ENCODE data around the gene RRAS2.
"Not testable (repeated sequence)": the region's sequence is repeated elsewhere in the genome, so short reads cannot be mapped to it uniquely, and the experiment has no call there.

Gene RRAS2

GRCh38 chr11:14312736-14313438 is 46.1 kb downstream of the RRAS2 start:
- DNase-seq (no peak), ATAC-seq (peak; percentile 62)
- H3K9me3 Mint-ChIP-seq, result peaks cover 0 to 4% of the 10 kb centered on the region in 2 donors
- no peaks in the 10 kb centered on the region for H3K27me3 Mint-ChIP-seq
- H3K4me3 Mint-ChIP-seq, result peak overlapping the region; percentile 8 to 63
- peaks cover 53% of the 10 kb centered on the region for H3K4me1 Mint-ChIP-seq
- H3K27ac Mint-ChIP-seq, result peak overlapping the region in 1 of 2 donors; percentile 26

- Mint-ChIP-seq H3K4me1 (peaks cover 44% of the 10 kb centered on the region), H3K9me3 (no peaks in the 10 kb centered on the region)
- no peak for DNase-seq
These were observed 48.3 kb downstream of the RRAS2 start for GRCh38 chr11:14310679-14311078.

GRCh38 chr11:14309425-14310192 is 49.4 kb downstream of the RRAS2 start:
- peak; percentile 25 for ATAC-seq
- Mint-ChIP-seq H3K4me3 (no peak overlapping the region), H3K9me3 (no peaks in the 10 kb centered on the region), H3K27me3 (no peaks in the 10 kb centered on the region), H3K4me1 (peaks cover 33% of the 10 kb centered on the region), H3K27ac (no peak overlapping the region)
- no peak for DNase-seq

More at GRCh38 chr11:14310679-14311078, 48.3 kb downstream of the RRAS2 start:
- H3K4me3 Mint-ChIP-seq, result no peak overlapping the region
- no peak for ATAC-seq
- H3K27ac Mint-ChIP-seq, result peak overlapping the region in 1 of 2 donors; percentile 22
- no peaks in the 10 kb centered on the region for H3K27me3 Mint-ChIP-seq

- DNase-seq, result no peak
- H3K4me1 Mint-ChIP-seq, result peaks cover 28% of the 10 kb centered on the region
- ATAC-seq, result peak; percentile 79
- no peaks in the 10 kb centered on the region for H3K27me3 Mint-ChIP-seq
- H3K9me3 Mint-ChIP-seq, result no peaks in the 10 kb centered on the region
- no peak overlapping the region for H3K27ac Mint-ChIP-seq
- no peak overlapping the region for H3K4me3 Mint-ChIP-seq
These were observed 50.0 kb downstream of the RRAS2 start for GRCh38 chr11:14308897-14309387.

- Mint-ChIP-seq H3K4me1 (peaks cover 25% of the 10 kb centered on the region), H3K9me3 (no peaks in the 10 kb centered on the region), H3K4me3 (no peak overlapping the region), H3K27me3 (no peaks in the 10 kb centered on the region), H3K27ac (no peak overlapping the region)
- DNase-seq, result no peak
- ATAC-seq, result peak; percentile 75
These were observed 50.7 kb downstream of the RRAS2 start for GRCh38 chr11:14308114-14308896.

- Mint-ChIP-seq H3K4me3 (no peak overlapping the region), H3K27ac (no peak overlapping the region)
These were observed 52.5 kb downstream of the RRAS2 start for GRCh38 chr11:14306481-14306880.

GRCh38 chr11:14305649-14306048 is 53.3 kb downstream of the RRAS2 start:
- H3K27me3 Mint-ChIP-seq, result no peaks in the 10 kb centered on the region
- no peak for DNase-seq
- H3K27ac Mint-ChIP-seq, result no peak overlapping the region
- no peak overlapping the region for H3K4me3 Mint-ChIP-seq
- ATAC-seq, result no peak
- no peaks in the 10 kb centered on the region for H3K9me3 Mint-ChIP-seq
- H3K4me1 Mint-ChIP-seq, result peaks cover 13% of the 10 kb centered on the region

More at GRCh38 chr11:14306481-14306880, 52.5 kb downstream of the RRAS2 start:
- DNase-seq (no peak), ATAC-seq (no peak)
- Mint-ChIP-seq H3K9me3 (no peaks in the 10 kb centered on the region), H3K4me1 (peaks cover 13% of the 10 kb centered on the region), H3K27me3 (no peaks in the 10 kb centered on the region)

GRCh38 chr11:14304601-14305000 is 54.4 kb downstream of the RRAS2 start:
- no peaks in the 10 kb centered on the region for H3K27me3 Mint-ChIP-seq
- no peak overlapping the region for H3K4me3 Mint-ChIP-seq
- H3K9me3 Mint-ChIP-seq, result no peaks in the 10 kb centered on the region
- DNase-seq (no peak), ATAC-seq (no peak)
- H3K4me1 Mint-ChIP-seq, result peaks cover 13% of the 10 kb centered on the region
- no peak overlapping the region for H3K27ac Mint-ChIP-seq

GRCh38 chr11:14300661-14301304 is 58.2 kb downstream of the RRAS2 start:
- DNase-seq, result peak; percentile 16 to 42
- Mint-ChIP-seq H3K9me3 (no peaks in the 10 kb centered on the region), H3K4me3 (no peak overlapping the region), H3K27ac (no peak overlapping the region), H3K4me1 (peaks cover 5% of the 10 kb centered on the region), H3K27me3 (no peaks in the 10 kb centered on the region)
- ATAC-seq, result peak; percentile 95

- DNase-seq, result no peak
- Mint-ChIP-seq H3K27me3 (no peaks in the 10 kb centered on the region), H3K4me1 (peaks cover 5% of the 10 kb centered on the region), H3K27ac (no peak overlapping the region), H3K4me3 (no peak overlapping the region), H3K9me3 (no peaks in the 10 kb centered on the region)
- no peak for ATAC-seq
These were observed 59.1 kb downstream of the RRAS2 start for GRCh38 chr11:14299921-14300320.

- Mint-ChIP-seq H3K27ac (peak overlapping the region in 1 of 2 donors; percentile 22), H3K27me3 (no peaks in the 10 kb centered on the region), H3K4me3 (no peak overlapping the region), H3K4me1 (peaks cover 8% of the 10 kb centered on the region), H3K9me3 (no peaks in the 10 kb centered on the region)
- no peak for DNase-seq
- no peak for ATAC-seq
These were observed 68.6 kb downstream of the RRAS2 start for GRCh38 chr11:14290422-14290821.

- no peaks in the 10 kb centered on the region for H3K9me3 Mint-ChIP-seq
- no peaks in the 10 kb centered on the region for H3K27me3 Mint-ChIP-seq
- no peak overlapping the region for H3K4me3 Mint-ChIP-seq
- peaks cover 8% of the 10 kb centered on the region for H3K4me1 Mint-ChIP-seq
- ATAC-seq, result no peak
- DNase-seq, result no peak
- peak overlapping the region; percentile 45 to 80 for H3K27ac Mint-ChIP-seq
These were observed 70.6 kb downstream of the RRAS2 start for GRCh38 chr11:14288189-14288935.

GRCh38 chr11:14278869-14279268 is 80.1 kb downstream of the RRAS2 start:
- not testable (repeated sequence) for H3K27ac Mint-ChIP-seq, H3K4me3 Mint-ChIP-seq, DNase-seq, H3K27me3 Mint-ChIP-seq, H3K4me1 Mint-ChIP-seq, H3K9me3 Mint-ChIP-seq, ATAC-seq

- no peak overlapping the region for H3K27ac Mint-ChIP-seq
These were observed 83.9 kb downstream of the RRAS2 start for GRCh38 chr11:14275076-14275475.

More at GRCh38 chr11:14275076-14275475, 83.9 kb downstream of the RRAS2 start:
- peaks cover 34% of the 10 kb centered on the region for H3K4me1 Mint-ChIP-seq
- no peak for ATAC-seq
- H3K27me3 Mint-ChIP-seq, result no peaks in the 10 kb centered on the region
- no peak for DNase-seq
- no peak overlapping the region for H3K4me3 Mint-ChIP-seq
- H3K9me3 Mint-ChIP-seq, result no peaks in the 10 kb centered on the region

Data from stimulated activated naive CD8-positive, alpha-beta T cell treated with anti-CD3 and anti-CD28 coated beads, Interleukin-15, amount 100 ng/mL, for 72 hours (primary cell).